Stomach (tissue), 4 donors: ENCODE measurements around the gene XIRP2.

ENCODE experiments used
- CTCF ChIP-seq, 7 experiments: fragments of 450-650 bp in 4 of 7; fragments of 200-600 bp in 3 of 7; sonication (generic) in 3 of 7; IDR thresholded peaks; one replicate each; pipeline ENCODE4 v1.5.1; 2016 to 2019; ENCODE audit warnings: antibody characterized with exemption in 7 of 7, control low read depth in 2 of 7, mild to moderate bottlenecking in 1 of 7
- POLR2A ChIP-seq, 4 donors: fragments of 450-650 bp; IDR thresholded peaks; one replicate each; pipeline ENCODE4 v1.6.1; 2016; ENCODE audit warnings: antibody characterized with exemption in 4 of 4, control low read depth in 2 of 4, mild to moderate bottlenecking in 1 of 4, moderate library complexity in 1 of 4
- POLR2AphosphoS5 ChIP-seq, 3 donors: sonication (generic); formaldehyde crosslinking; IDR thresholded peaks; one replicate each; pipeline ENCODE4 v1.6.1; 2016; ENCODE audit warnings: antibody characterized with exemption in 3 of 3

- TF ChIP-seq CTCF (IDR thresholded peaks at IDR 0.05), result no peak
- TF ChIP-seq POLR2AphosphoS5 (IDR thresholded peaks at IDR 0.05), result no peak
- no peak for TF ChIP-seq POLR2A (IDR thresholded peaks at IDR 0.05)
Measured at GRCh38 chr2:167013227-167013626, 124.9 kb downstream of the XIRP2 start.
